H9 (cell line): ENCODE results near the gene APLF. TPM values are rescaled to one million over a fixed set of nuclear protein-coding genes. Genes with fewer than 3 reads are reported as not detected.
"Not testable (repeated sequence)": the region's sequence is repeated elsewhere in the genome, so short reads cannot be mapped to it uniquely, and the experiment has no call there.

Experiments used
- DNase-seq: peaks from one replicate; pipeline ENCODE4 v3.0.0-alpha.2; 2017
- H2AFZ ChIP-seq: one replicate; pipeline ENCODE4 v1.6.1; 2013; ENCODE audit warnings: mild to moderate bottlenecking, low read length, control low read depth, moderate library complexity
- H2AK5ac ChIP-seq: 2 replicates; pipeline ENCODE4 v1.6.1; 2013; ENCODE audit warnings: low read length, control low read depth, mixed read lengths; ENCODE audit not compliant: insufficient read length
- H2BK120ac ChIP-seq: one replicate; pipeline ENCODE4 v1.6.1; 2013; ENCODE audit warnings: low read depth, mild to moderate bottlenecking, low read length, control low read depth, inconsistent platforms; ENCODE audit not compliant: poor library complexity, severe bottlenecking
- H2BK12ac ChIP-seq: 2 replicates; pipeline ENCODE4 v1.6.1; 2013; ENCODE audit warnings: low read length, control low read depth, mixed read lengths, low read depth; ENCODE audit not compliant: insufficient read length
- H2BK15ac ChIP-seq: 2 replicates; pipeline ENCODE4 v1.6.1; 2013; ENCODE audit warnings: low read depth, low read length, control low read depth
- H2BK20ac ChIP-seq: one replicate; pipeline ENCODE4 v1.6.1; 2013; ENCODE audit warnings: low read depth, mild to moderate bottlenecking, low read length, control low read depth, inconsistent platforms; ENCODE audit not compliant: poor library complexity, severe bottlenecking
- H2BK5ac ChIP-seq: 2 replicates; pipeline ENCODE4 v1.6.1; 2013; ENCODE audit warnings: low read length, control low read depth, mixed read lengths; ENCODE audit not compliant: insufficient read length
- H3K14ac ChIP-seq: 2 replicates; pipeline ENCODE4 v1.6.1; 2013; ENCODE audit warnings: low read length, control low read depth; ENCODE audit not compliant: insufficient read depth
- H3K18ac ChIP-seq: 2 replicates; pipeline ENCODE4 v1.6.1; 2013; ENCODE audit warnings: low read depth, mild to moderate bottlenecking, mixed read lengths, low read length, control low read depth; ENCODE audit not compliant: insufficient read length
- H3K23ac ChIP-seq: 2 replicates; pipeline ENCODE4 v1.6.1; 2013; ENCODE audit warnings: low read length, control low read depth, mixed read lengths, low read depth; ENCODE audit not compliant: insufficient read length
- H3K23me2 ChIP-seq: 2 replicates; pipeline ENCODE4 v1.6.1; 2013; ENCODE audit warnings: low read depth, mild to moderate bottlenecking, mixed read lengths, low read length, control low read depth; ENCODE audit not compliant: insufficient read length, poor library complexity, severe bottlenecking
- H3K27ac ChIP-seq: 2 replicates; pipeline ENCODE4 v1.5.1; 2013; ENCODE audit warnings: low read length, control low read depth, mixed read lengths, low read depth; ENCODE audit not compliant: insufficient read length
- H3K27me3 ChIP-seq: 2 replicates; pipeline ENCODE4 v1.6.1; 2013; ENCODE audit warnings: low read length, control low read depth, inconsistent platforms; ENCODE audit not compliant: insufficient read depth
- H3K4ac ChIP-seq: 2 replicates; pipeline ENCODE4 v1.6.1; 2013; ENCODE audit warnings: low read depth, mild to moderate bottlenecking, control low read depth, inconsistent platforms, low read length, moderate library complexity
- H3K4me1 ChIP-seq: 2 replicates; pipeline ENCODE4 v1.6.1; 2013; ENCODE audit warnings: low read length, control low read depth, inconsistent platforms; ENCODE audit not compliant: insufficient read depth
- H3K4me2 ChIP-seq: 2 replicates; pipeline ENCODE4 v1.6.1; 2013; ENCODE audit warnings: low read length, control low read depth, mixed read lengths; ENCODE audit not compliant: insufficient read length, insufficient read depth
- H3K56ac ChIP-seq: 2 replicates; pipeline ENCODE4 v1.6.1; 2013; ENCODE audit warnings: low read depth, mild to moderate bottlenecking, mixed read lengths, low read length, control low read depth; ENCODE audit not compliant: insufficient read length
- H3K79me1 ChIP-seq: 2 replicates; pipeline ENCODE4 v1.6.1; 2013; ENCODE audit warnings: low read depth, mild to moderate bottlenecking, moderate library complexity, low read length, control low read depth, inconsistent platforms; ENCODE audit not compliant: insufficient read depth, poor library complexity, severe bottlenecking
- H3K79me2 ChIP-seq: 2 replicates; pipeline ENCODE4 v1.6.1; 2013; ENCODE audit warnings: low read length, control low read depth, inconsistent platforms; ENCODE audit not compliant: insufficient read depth
- H3K9ac ChIP-seq: 2 replicates; pipeline ENCODE4 v1.6.1; 2013; ENCODE audit warnings: low read length, control low read depth, mixed read lengths; ENCODE audit not compliant: insufficient read length; ENCODE audit errors: extremely low read depth
- H3K9me3 ChIP-seq: one replicate; pipeline ENCODE4 v1.6.1; 2013; ENCODE audit warnings: low read depth, low read length, inconsistent platforms; ENCODE audit not compliant: control insufficient read depth
- H3T11ph ChIP-seq: one replicate; pipeline ENCODE4 v1.6.1; 2013; ENCODE audit warnings: mild to moderate bottlenecking, low read length, control low read depth, inconsistent platforms
- H4K20me1 ChIP-seq: one replicate; pipeline ENCODE4 v1.6.1; 2013; ENCODE audit not compliant: control insufficient read depth, insufficient read length, insufficient read depth
- H4K5ac ChIP-seq: 2 replicates; pipeline ENCODE4 v1.6.1; 2013; ENCODE audit warnings: low read depth, mild to moderate bottlenecking, mixed read lengths, low read length, control low read depth; ENCODE audit not compliant: insufficient read length
- H4K8ac ChIP-seq: replicated peaks from 2 replicates; pipeline ENCODE4 v1.6.1; 2013; ENCODE audit warnings: low read length, control low read depth, mixed read lengths, low read depth; ENCODE audit not compliant: insufficient read length
- H4K91ac ChIP-seq: 2 replicates; pipeline ENCODE4 v1.6.1; 2013; ENCODE audit warnings: low read depth, mild to moderate bottlenecking, moderate library complexity, mixed read lengths, low read length, control low read depth; ENCODE audit not compliant: insufficient read length
- H3K27ac Mint-ChIP-seq, 3 experiments: 2 replicates in 2 of 3; 3 replicates in 1 of 3; pipeline ENCODE4 v1.8.0; 2020 to 2021; ENCODE audit warnings: mixed read lengths in 3 of 3, mild to moderate bottlenecking in 1 of 3, moderate library complexity in 1 of 3
- H3K27me3 Mint-ChIP-seq: 2 replicates; pipeline ENCODE4 v1.8.0; 2021; ENCODE audit warnings: low read depth, mild to moderate bottlenecking, moderate library complexity, mixed read lengths
- H3K36me3 Mint-ChIP-seq, 3 experiments: 2 replicates in 2 of 3; 3 replicates in 1 of 3; pipeline ENCODE4 v1.8.0; 2020 to 2021; ENCODE audit warnings: low read depth in 3 of 3, mixed read lengths in 3 of 3; ENCODE audit not compliant: insufficient read depth in 1 of 3
- H3K4me1 Mint-ChIP-seq, 2 experiments: 2 replicates each; pipeline ENCODE4 v1.8.0; 2020; ENCODE audit warnings: mixed read lengths in 2 of 2
- H3K4me3 Mint-ChIP-seq, 2 experiments: 2 replicates in 1 of 2; 3 replicates in 1 of 2; pipeline ENCODE4 v1.8.0; 2020 to 2021; ENCODE audit warnings: mild to moderate bottlenecking in 2 of 2, mixed read lengths in 2 of 2, moderate library complexity in 1 of 2
- H3K9me3 Mint-ChIP-seq, 2 experiments: 2 replicates in 1 of 2; 3 replicates in 1 of 2; pipeline ENCODE4 v1.8.0; 2020; ENCODE audit warnings: mild to moderate bottlenecking in 2 of 2, mixed read lengths in 2 of 2, moderate library complexity in 1 of 2
- WGBS: extraction: QIAGEN DNeasy Blood & Tissue Kit; methylation state at CpG from one replicate; pipeline ENCODE4 v1.1.7; 2013; ENCODE audit warnings: missing lambda C conversion rate, low lambda C conversion rate, mixed read lengths; ENCODE audit not compliant: insufficient read length; ENCODE audit errors: extremely low coverage; 5-methylcytosine and 5-hydroxymethylcytosine counted together
- total RNA-seq: library from RNA; stranded (reverse); gene quantifications from 2 replicates; pipeline ENCODE4 v1.2.1, GENCODE V29; 2021

The APLF gene
- total RNA-seq, 1 experiment from 2014 or later: 3.7 TPM

- not testable (repeated sequence) for H3K36me3 Mint-ChIP-seq, H3K4me1 Mint-ChIP-seq
- no CpG with 5 or more reads among the region's 3 CpGs for WGBS
Observed at GRCh38 chr2:68600495-68600894, 133.1 kb downstream of the APLF start.

More at GRCh38 chr2:68600495-68600894, 133.1 kb downstream of the APLF start:
- not testable (repeated sequence) for H2BK20ac ChIP-seq, H3K23ac ChIP-seq, H2BK5ac ChIP-seq, H4K20me1 ChIP-seq, H2AK5ac ChIP-seq, H2BK120ac ChIP-seq, H3K14ac ChIP-seq, H3K79me1 ChIP-seq, H3K4me3 Mint-ChIP-seq, H2BK12ac ChIP-seq, H3K9ac ChIP-seq, H3K4me2 ChIP-seq, H3K27ac Mint-ChIP-seq, H3K27ac ChIP-seq, H2BK15ac ChIP-seq, H4K8ac ChIP-seq, H3K56ac ChIP-seq, H3K4me1 ChIP-seq, H4K5ac ChIP-seq, H3K18ac ChIP-seq, H3K79me2 ChIP-seq, H3K27me3 Mint-ChIP-seq, H3T11ph ChIP-seq, H2AFZ ChIP-seq, H4K91ac ChIP-seq, DNase-seq, H3K9me3 ChIP-seq, H3K4ac ChIP-seq, H3K23me2 ChIP-seq, H3K27me3 ChIP-seq
- peaks cover 37% of the 10 kb centered on the region in 2 experiments for H3K9me3 Mint-ChIP-seq
